Stimulated activated CD4-positive, alpha-beta T cell treated with anti-CD3 and anti-CD28 coated beads, Interleukin-4, amount 100 ng/mL, for 24 hours (primary cell): Measurements from ENCODE around the gene CYTH2.
"Not testable (repeated sequence)": the region's sequence is repeated elsewhere in the genome, so short reads cannot be mapped to it uniquely, and the experiment has no call there.

Experiments
- DNase-seq: peaks from one replicate; pipeline ENCODE4 v3.0.0-alpha.2; 2020

CYTH2 gene

DNA sequence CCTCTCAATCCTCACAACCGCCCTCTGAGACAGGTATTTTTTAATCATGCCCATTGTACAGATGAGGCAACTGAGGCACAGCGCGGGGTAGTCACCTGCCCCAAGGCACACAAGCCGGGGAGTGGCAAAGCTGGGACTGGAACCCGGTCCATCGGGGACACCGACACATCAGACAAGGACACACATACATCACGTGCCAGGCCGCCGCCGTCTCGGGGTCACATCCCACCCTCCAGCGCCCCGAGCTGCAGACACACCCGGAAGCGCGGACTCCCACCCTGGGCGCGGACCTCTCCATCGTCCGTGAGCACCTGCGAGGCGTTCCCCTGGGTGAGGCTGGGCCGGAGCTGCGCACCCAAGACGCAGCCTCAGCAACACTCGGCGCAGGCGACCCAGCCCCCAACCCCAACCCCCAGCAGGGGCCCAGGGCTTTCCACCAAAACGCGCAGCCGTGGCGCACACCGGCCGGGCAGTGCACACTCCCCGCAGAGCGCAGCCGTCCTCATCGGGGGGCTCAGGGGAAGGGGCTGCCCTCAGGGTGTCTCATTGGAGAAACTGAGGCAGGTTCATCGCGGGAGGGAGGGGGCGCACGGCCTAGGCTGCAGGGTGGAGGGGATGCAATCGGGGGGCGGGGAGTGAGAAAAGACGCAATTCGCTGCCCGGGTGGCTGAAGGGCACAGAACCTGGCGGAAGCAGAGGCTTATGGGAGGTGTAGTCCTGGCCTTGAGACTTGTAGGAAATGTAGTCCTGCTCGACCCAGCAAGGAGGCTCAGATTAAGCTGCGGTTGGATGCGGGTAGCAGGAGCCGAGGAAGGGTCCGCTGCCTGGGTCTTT, 44.3 kb downstream of the CYTH2 start:
- peak; percentile 78 for DNase-seq

DNA sequence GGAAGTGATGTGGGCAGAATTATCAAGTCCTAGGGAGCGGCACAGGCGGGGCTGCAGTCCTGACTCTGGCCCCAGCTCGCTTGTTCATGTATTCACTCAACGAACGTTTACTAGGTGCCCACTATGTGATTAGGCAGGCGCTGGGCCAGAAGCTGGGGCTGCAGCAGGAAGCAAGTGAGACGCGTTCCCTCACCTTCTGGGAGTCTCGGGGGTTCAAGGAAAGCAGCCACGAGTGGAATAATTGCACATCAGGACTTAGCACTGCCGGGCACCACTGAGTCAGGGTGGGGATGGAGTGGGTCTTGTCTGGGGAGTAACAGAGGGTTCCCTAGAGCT, 44.9 kb downstream of the CYTH2 start:
- no peak for DNase-seq

- no peak for DNase-seq
Measured at GRCh38 chr19:48516536-48516935, 47.4 kb downstream of the CYTH2 start.

- no peak for DNase-seq
Measured at GRCh38 chr19:48518207-48518606, 49.0 kb downstream of the CYTH2 start.

- not testable (repeated sequence) for DNase-seq
Measured at GRCh38 chr19:48519426-48519825, 50.3 kb downstream of the CYTH2 start.

DNA sequence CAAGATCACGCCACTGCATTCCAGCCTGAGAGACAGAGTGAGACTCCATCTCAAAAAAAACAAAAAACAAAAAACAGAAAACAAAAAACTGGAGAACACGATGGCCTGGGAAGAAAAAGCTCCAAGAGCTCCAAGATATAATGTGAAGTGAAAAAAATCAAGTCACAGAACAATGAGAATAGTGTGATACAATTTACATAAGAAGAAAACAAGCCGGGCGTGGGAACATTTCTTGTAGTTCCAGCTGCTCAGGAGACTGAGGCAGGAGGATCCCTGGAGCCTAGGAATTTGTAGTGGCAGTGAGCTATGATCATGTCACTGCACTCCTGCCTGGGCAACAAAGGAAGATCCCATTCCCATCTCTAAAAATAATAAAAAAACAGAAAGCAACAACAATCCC, 51.0 kb downstream of the CYTH2 start:
- DNase-seq: no peak

- DNase-seq: no peak
Measured at GRCh38 chr19:48524221-48524620, 55.1 kb downstream of the CYTH2 start.

GRCh38 chr19:48524732-48525131, 55.6 kb downstream of the CYTH2 start:
- DNase-seq: no peak

DNA sequence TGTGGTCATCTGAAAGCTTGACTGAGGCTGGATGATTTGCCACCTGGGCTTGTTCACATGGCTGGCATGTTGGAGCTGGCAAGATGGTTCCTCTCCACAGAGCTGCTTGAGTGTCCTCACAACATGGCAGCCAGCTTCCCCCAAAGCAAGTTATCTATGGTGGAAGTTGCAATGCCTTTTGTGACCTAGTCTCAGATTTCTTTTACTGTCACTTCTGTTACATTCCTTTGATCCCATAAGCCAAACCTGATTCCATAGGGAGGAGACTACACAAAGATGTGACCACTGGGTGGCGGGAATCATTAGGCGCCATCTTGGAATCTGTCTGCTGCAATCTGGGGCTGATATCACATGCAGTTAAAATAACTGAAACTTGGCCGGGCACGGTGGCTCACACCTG, 60.0 kb downstream of the CYTH2 start:
- no peak for DNase-seq

GRCh38 chr19:48530066-48530720, 61.0 kb downstream of the CYTH2 start:
- DNase-seq: no peak

DNA sequence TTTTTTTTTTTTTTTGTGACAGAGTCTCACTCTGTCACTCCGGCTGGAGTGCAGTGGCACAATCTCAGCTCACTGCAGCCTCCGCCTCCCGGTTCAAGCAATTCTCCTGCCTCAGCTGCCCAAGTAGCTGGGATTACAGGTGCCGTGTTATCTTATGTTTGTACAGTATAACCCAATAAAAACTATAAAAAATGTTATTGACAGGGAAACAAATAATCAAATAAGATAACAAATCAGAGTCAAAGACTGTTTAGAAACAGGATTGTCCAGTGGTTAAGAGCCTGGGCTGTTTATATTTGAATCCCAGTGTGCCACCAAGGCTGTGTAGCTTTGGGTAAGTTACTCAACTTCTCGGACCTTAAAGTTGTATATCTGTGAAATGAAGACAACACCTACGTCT, 61.6 kb downstream of the CYTH2 start:
- no peak for DNase-seq
